ENCODE measurements around the gene PRSS50. TPM values are rescaled to one million over a fixed set of nuclear protein-coding genes. Genes with fewer than 3 reads are reported as not detected.

PRSS50 gene
- total RNA-seq, 1 experiment from 2014 or later, result not detected

DNA sequence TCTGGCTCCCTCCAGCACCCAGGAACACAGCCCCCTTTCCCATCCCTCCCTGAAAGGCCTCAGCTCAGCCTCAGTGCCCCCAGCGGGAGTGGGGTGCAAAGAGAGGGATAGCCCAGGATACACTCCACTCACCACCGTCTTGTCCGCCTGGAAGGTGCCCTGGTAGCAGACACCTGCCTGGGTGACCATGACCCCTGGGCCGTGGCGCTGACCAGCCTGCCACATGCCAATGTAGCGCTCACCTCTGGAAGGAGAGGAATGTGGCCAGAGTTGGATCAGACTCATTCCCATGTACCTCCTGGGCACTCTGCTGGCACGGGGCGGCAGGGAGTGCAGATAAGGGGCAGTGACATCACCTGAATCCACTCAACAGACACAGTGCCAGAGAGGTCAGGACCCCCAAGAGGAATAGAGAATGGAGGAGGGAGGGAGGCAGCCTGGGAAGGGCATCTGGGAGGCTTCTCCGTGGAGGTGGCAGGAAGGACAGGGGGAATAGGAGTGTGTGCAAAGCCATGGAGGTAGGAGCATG, 37.3 kb downstream of the PRSS50 start:
- no peak overlapping the region for H3K27ac Mint-ChIP-seq (ENCODE audit: unreplicated experiment)
- BruUV-seq (replicated peaks), result no TSS peak

DNA sequence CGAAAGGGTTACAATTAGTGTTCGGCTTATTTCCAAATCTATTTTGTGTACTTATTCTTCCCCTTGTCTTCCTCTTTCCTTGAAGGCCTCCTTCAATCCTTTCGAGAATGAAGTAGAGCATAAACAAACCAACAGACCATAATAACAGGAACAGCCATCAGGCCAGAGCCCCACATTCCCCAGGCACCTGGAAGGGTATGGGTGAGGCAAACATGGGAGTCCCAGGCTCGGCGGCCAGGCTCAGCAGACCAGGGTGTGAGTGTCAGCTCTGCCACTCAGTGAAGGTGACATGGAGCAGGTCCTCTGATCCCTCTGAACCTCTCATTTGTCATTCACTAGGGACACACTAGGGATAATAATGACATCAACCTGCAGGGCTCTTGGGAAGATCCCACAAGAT, 38.0 kb downstream of the PRSS50 start:
- intact Hi-C loops (cut with micrococcal nuclease; ENCODE audit: unreplicated experiment), result no loop called here
- H3K27ac Mint-ChIP-seq (ENCODE audit: unreplicated experiment), result no peak overlapping the region
- H3K4me1 Mint-ChIP-seq (ENCODE audit: low read depth, unreplicated experiment), result no peaks in the 10 kb centered on the region
- no peak for DNase-seq
- TF ChIP-seq, protein P1, sequence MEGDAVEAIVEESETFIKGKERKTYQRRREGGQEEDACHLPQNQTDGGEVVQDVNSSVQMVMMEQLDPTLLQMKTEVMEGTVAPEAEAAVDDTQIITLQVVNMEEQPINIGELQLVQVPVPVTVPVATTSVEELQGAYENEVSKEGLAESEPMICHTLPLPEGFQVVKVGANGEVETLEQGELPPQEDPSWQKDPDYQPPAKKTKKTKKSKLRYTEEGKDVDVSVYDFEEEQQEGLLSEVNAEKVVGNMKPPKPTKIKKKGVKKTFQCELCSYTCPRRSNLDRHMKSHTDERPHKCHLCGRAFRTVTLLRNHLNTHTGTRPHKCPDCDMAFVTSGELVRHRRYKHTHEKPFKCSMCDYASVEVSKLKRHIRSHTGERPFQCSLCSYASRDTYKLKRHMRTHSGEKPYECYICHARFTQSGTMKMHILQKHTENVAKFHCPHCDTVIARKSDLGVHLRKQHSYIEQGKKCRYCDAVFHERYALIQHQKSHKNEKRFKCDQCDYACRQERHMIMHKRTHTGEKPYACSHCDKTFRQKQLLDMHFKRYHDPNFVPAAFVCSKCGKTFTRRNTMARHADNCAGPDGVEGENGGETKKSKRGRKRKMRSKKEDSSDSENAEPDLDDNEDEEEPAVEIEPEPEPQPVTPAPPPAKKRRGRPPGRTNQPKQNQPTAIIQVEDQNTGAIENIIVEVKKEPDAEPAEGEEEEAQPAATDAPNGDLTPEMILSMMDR (IDR thresholded peaks at IDR 0.05; ENCODE audit: unreplicated experiment), result no peak
- H3K36me3 Mint-ChIP-seq (ENCODE audit: insufficient read depth, unreplicated experiment), result peaks cover 21% of the 10 kb centered on the region
- CTCF ChIA-PET, result no interaction called here
- H3K27me3 Mint-ChIP-seq (ENCODE audit: unreplicated experiment), result no peaks in the 10 kb centered on the region
- no peaks in the 10 kb centered on the region for H3K9me3 Mint-ChIP-seq (ENCODE audit: low read depth, unreplicated experiment)
- BruUV-seq (replicated peaks), result no TSS peak
- no peak overlapping the region for H3K4me3 Mint-ChIP-seq (ENCODE audit: low read depth, unreplicated experiment)

More for the DNA sequence above, 37.3 kb downstream of the PRSS50 start:
- intact Hi-C loops (cut with micrococcal nuclease; ENCODE audit: unreplicated experiment), result no loop called here
- Mint-ChIP-seq H3K9me3 (ENCODE audit: low read depth, unreplicated experiment) (no peaks in the 10 kb centered on the region), H3K27me3 (ENCODE audit: unreplicated experiment) (no peaks in the 10 kb centered on the region), H3K36me3 (ENCODE audit: insufficient read depth, unreplicated experiment) (peaks cover 21% of the 10 kb centered on the region), H3K4me1 (ENCODE audit: low read depth, unreplicated experiment) (no peaks in the 10 kb centered on the region), H3K4me3 (ENCODE audit: low read depth, unreplicated experiment) (no peak overlapping the region)
- CTCF ChIA-PET, result no interaction called here
- DNase-seq, result no peak
- TF ChIP-seq, protein P1 (IDR thresholded peaks at IDR 0.05; ENCODE audit: unreplicated experiment), result no peak

DNA sequence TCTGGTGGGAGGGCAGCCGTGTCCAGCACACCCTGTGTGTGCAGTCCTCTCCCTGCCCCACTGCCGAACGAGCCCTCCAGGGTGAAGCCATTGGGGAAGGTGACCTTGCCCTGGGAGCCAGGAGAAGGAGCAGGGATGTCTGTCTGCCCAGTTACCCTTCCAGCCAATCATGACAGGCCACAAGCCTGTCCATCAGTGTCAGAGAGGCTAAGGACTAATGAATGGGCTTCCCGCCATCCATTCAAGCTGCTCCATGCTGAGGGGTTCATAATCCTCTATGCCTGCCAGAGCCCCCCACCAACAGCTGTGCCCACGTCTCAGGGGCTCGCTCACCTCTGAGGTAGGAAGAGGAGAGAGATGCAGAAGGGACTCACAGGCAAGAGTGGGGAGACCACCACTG, 39.4 kb downstream of the PRSS50 start:
- no TSS peak for BruUV-seq (replicated peaks)
- Mint-ChIP-seq H3K9me3 (ENCODE audit: low read depth, unreplicated experiment) (no peaks in the 10 kb centered on the region), H3K27me3 (ENCODE audit: unreplicated experiment) (no peaks in the 10 kb centered on the region), H3K36me3 (ENCODE audit: insufficient read depth, unreplicated experiment) (peaks cover 21% of the 10 kb centered on the region), H3K4me1 (ENCODE audit: low read depth, unreplicated experiment) (no peaks in the 10 kb centered on the region), H3K4me3 (ENCODE audit: low read depth, unreplicated experiment) (no peak overlapping the region), H3K27ac (ENCODE audit: unreplicated experiment) (no peak overlapping the region)
- intact Hi-C loops (cut with micrococcal nuclease; ENCODE audit: unreplicated experiment), result no loop called here
- DNase-seq, result no peak
- TF ChIP-seq, protein P1 (IDR thresholded peaks at IDR 0.05; ENCODE audit: unreplicated experiment), result no peak
- CTCF ChIA-PET, result no interaction called here

DNA sequence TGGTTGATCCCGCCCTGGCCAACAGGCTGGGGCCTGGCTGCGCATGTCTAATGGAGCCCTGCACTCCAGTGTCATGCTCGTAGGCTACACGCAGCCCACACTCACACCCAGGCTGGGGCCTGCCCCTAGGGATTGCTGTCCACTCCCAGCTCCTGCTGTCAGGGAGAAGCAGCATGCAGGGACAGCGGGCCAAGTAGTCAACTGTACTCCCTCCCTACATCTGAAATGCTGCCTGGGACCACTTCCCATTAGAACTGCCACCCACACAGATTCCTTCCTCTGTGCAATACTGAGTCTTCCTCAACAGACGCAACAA, 40.3 kb downstream of the PRSS50 start:
- CTCF ChIA-PET, result no interaction called here

More for the DNA sequence above, 40.3 kb downstream of the PRSS50 start:
- BruUV-seq (replicated peaks), result no TSS peak
- TF ChIP-seq, protein P1 (IDR thresholded peaks at IDR 0.05; ENCODE audit: unreplicated experiment), result no peak
- no peak overlapping the region for H3K27ac Mint-ChIP-seq (ENCODE audit: unreplicated experiment)
- peaks cover 21% of the 10 kb centered on the region for H3K36me3 Mint-ChIP-seq (ENCODE audit: insufficient read depth, unreplicated experiment)
- H3K4me1 Mint-ChIP-seq (ENCODE audit: low read depth, unreplicated experiment), result no peaks in the 10 kb centered on the region
- no peaks in the 10 kb centered on the region for H3K27me3 Mint-ChIP-seq (ENCODE audit: unreplicated experiment)
- intact Hi-C loops (cut with micrococcal nuclease; ENCODE audit: unreplicated experiment), result no loop called here
- no peak overlapping the region for H3K4me3 Mint-ChIP-seq (ENCODE audit: low read depth, unreplicated experiment)
- no peak for DNase-seq
- no peaks in the 10 kb centered on the region for H3K9me3 Mint-ChIP-seq (ENCODE audit: low read depth, unreplicated experiment)

All from Calu3 (cell line).